ENCODE measurements around the gene BLVRA. TPM values are rescaled to one million over a fixed set of nuclear protein-coding genes. Genes with fewer than 3 reads are reported as not detected.

BLVRA gene
- total RNA-seq, 3 donors from 2014 or later (not counting 1 experiment from before 2014, with no cell fraction given): 19.8 to 25.6 (median 20.9) TPM

- Mint-ChIP-seq H3K27ac (no peak overlapping the region), H3K4me1 (peaks cover 0 to 13% of the 10 kb centered on the region in 2 donors), H3K9me3 (no peaks in the 10 kb centered on the region), H3K4me3 (no peak overlapping the region), H3K36me3 (no peaks in the 10 kb centered on the region), H3K27me3 (ENCODE audit: low read depth in 2 of 2) (no peaks in the 10 kb centered on the region)
- no peak overlapping the region for H3K27ac ChIP-seq (ENCODE audit: low read length)
- H3K27me3 ChIP-seq (ENCODE audit: control insufficient read depth, insufficient read depth, low read length): no peaks in the 10 kb centered on the region
- no peaks in the 10 kb centered on the region for H3K9me3 ChIP-seq (ENCODE audit: control insufficient read depth, insufficient read depth, low read length)
- H3K4me3 ChIP-seq (ENCODE audit: low read length): no peak overlapping the region
- TF ChIP-seq CTCF (IDR thresholded peaks at IDR 0.05): no peak
- intact Hi-C loops (cut with micrococcal nuclease): no loop called here
- ATAC-seq (no peak), DNase-seq (no peak)
- WGBS (ENCODE audit: insufficient coverage): 88% methylated on average over 2 of the region's 2 CpGs
- H3K36me3 ChIP-seq (ENCODE audit: control insufficient read depth, insufficient read depth, low read length): peaks cover 3% of the 10 kb centered on the region
- H3K4me1 ChIP-seq (ENCODE audit: control insufficient read depth, insufficient read depth, low read length): no peaks in the 10 kb centered on the region
Observed at GRCh38 chr7:43785420-43785819, 26.9 kb downstream of the BLVRA start.

GRCh38 chr7:43787771-43788170, 29.3 kb downstream of the BLVRA start:
- TF ChIP-seq CTCF (IDR thresholded peaks at IDR 0.05): no peak
- H3K9me3 ChIP-seq (ENCODE audit: control insufficient read depth, insufficient read depth, low read length): no peaks in the 10 kb centered on the region
- Mint-ChIP-seq H3K36me3 (peaks cover 19% of the 10 kb centered on the region), H3K27ac (no peak overlapping the region), H3K27me3 (ENCODE audit: low read depth in 2 of 2) (no peaks in the 10 kb centered on the region), H3K9me3 (no peaks in the 10 kb centered on the region), H3K4me1 (peaks cover 0 to 4% of the 10 kb centered on the region in 2 donors), H3K4me3 (no peak overlapping the region)
- intact Hi-C loops (cut with micrococcal nuclease): no loop called here
- no peak overlapping the region for H3K4me3 ChIP-seq (ENCODE audit: low read length)
- H3K36me3 ChIP-seq (ENCODE audit: control insufficient read depth, insufficient read depth, low read length): peaks cover 9% of the 10 kb centered on the region
- H3K4me1 ChIP-seq (ENCODE audit: control insufficient read depth, insufficient read depth, low read length): no peaks in the 10 kb centered on the region
- H3K27ac ChIP-seq (ENCODE audit: low read length): no peak overlapping the region
- ATAC-seq (no peak), DNase-seq (no peak)
- WGBS (ENCODE audit: insufficient coverage): 91% methylated on average over 14 of the region's 14 CpGs
- H3K27me3 ChIP-seq (ENCODE audit: control insufficient read depth, insufficient read depth, low read length): no peaks in the 10 kb centered on the region

GRCh38 chr7:43790006-43790405, 31.5 kb downstream of the BLVRA start:
- 94% methylated on average over 5 of the region's 5 CpGs for WGBS (ENCODE audit: insufficient coverage)
- no peaks in the 10 kb centered on the region for H3K9me3 ChIP-seq (ENCODE audit: control insufficient read depth, insufficient read depth, low read length)
- peaks cover 9% of the 10 kb centered on the region for H3K36me3 ChIP-seq (ENCODE audit: control insufficient read depth, insufficient read depth, low read length)
- Mint-ChIP-seq H3K36me3 (peaks cover 21% of the 10 kb centered on the region), H3K27me3 (ENCODE audit: low read depth in 2 of 2) (no peaks in the 10 kb centered on the region), H3K4me3 (no peak overlapping the region), H3K9me3 (no peaks in the 10 kb centered on the region), H3K27ac (no peak overlapping the region), H3K4me1 (peaks cover 0 to 4% of the 10 kb centered on the region in 2 donors)
- H3K4me1 ChIP-seq (ENCODE audit: control insufficient read depth, insufficient read depth, low read length): no peaks in the 10 kb centered on the region
- H3K4me3 ChIP-seq (ENCODE audit: low read length): no peak overlapping the region
- intact Hi-C loops (cut with micrococcal nuclease): no loop called here
- no peaks in the 10 kb centered on the region for H3K27me3 ChIP-seq (ENCODE audit: control insufficient read depth, insufficient read depth, low read length)
- ATAC-seq (no peak), DNase-seq (no peak)
- no peak for TF ChIP-seq CTCF (IDR thresholded peaks at IDR 0.05)
- no peak overlapping the region for H3K27ac ChIP-seq (ENCODE audit: low read length)

GRCh38 chr7:43790834-43791233, 32.4 kb downstream of the BLVRA start:
- Mint-ChIP-seq H3K4me1 (peaks cover 0 to 4% of the 10 kb centered on the region in 2 donors), H3K4me3 (no peak overlapping the region), H3K36me3 (peaks cover 21% of the 10 kb centered on the region), H3K27ac (no peak overlapping the region), H3K9me3 (no peaks in the 10 kb centered on the region), H3K27me3 (ENCODE audit: low read depth in 2 of 2) (no peaks in the 10 kb centered on the region)
- intact Hi-C loops (cut with micrococcal nuclease): no loop called here
- WGBS (ENCODE audit: insufficient coverage): 98% methylated on average over 5 of the region's 5 CpGs
- TF ChIP-seq CTCF (IDR thresholded peaks at IDR 0.05): no peak
- no peak overlapping the region for H3K4me3 ChIP-seq (ENCODE audit: low read length)
- DNase-seq (no peak), ATAC-seq (no peak)
- H3K9me3 ChIP-seq (ENCODE audit: control insufficient read depth, insufficient read depth, low read length): no peaks in the 10 kb centered on the region
- no peak overlapping the region for H3K27ac ChIP-seq (ENCODE audit: low read length)
- H3K4me1 ChIP-seq (ENCODE audit: control insufficient read depth, insufficient read depth, low read length): no peaks in the 10 kb centered on the region
- H3K27me3 ChIP-seq (ENCODE audit: control insufficient read depth, insufficient read depth, low read length): no peaks in the 10 kb centered on the region
- peaks cover 9% of the 10 kb centered on the region for H3K36me3 ChIP-seq (ENCODE audit: control insufficient read depth, insufficient read depth, low read length)
